Activated T-helper 1 cell treated with Interleukin-2 at 50 U/mL for 16 hours (primary cell): ENCODE data around the gene FCHO1.
"Not testable (repeated sequence)": the region's sequence is repeated elsewhere in the genome, so short reads cannot be mapped to it uniquely, and the experiment has no call there.

Experiments
- DNase-seq: peaks from one replicate; pipeline ENCODE4 v3.0.0-alpha.2; 2020; ENCODE audit warnings: low read depth

Gene FCHO1

GRCh38 chr19:17795495-17795856 is 44.2 kb downstream of the FCHO1 start:
- DNase-seq: no peak

GRCh38 chr19:17796013-17796837 is 44.9 kb downstream of the FCHO1 start:
- no peak for DNase-seq

- no peak for DNase-seq
These were observed 45.7 kb downstream of the FCHO1 start for GRCh38 chr19:17796838-17797423.

GRCh38 chr19:17797424-17798201 is 46.3 kb downstream of the FCHO1 start:
- DNase-seq: no peak

GRCh38 chr19:17798599-17798998 is 47.3 kb downstream of the FCHO1 start:
- DNase-seq: not testable (repeated sequence)

- no peak for DNase-seq
These were observed 51.0 kb downstream of the FCHO1 start for GRCh38 chr19:17802137-17802858.

GRCh38 chr19:17803264-17803896 is 52.1 kb downstream of the FCHO1 start:
- peak; percentile 42 for DNase-seq

GRCh38 chr19:17805427-17805826 is 54.1 kb downstream of the FCHO1 start:
- DNase-seq: no peak

- DNase-seq: no peak
These were observed 55.7 kb downstream of the FCHO1 start for GRCh38 chr19:17806945-17807344.

GRCh38 chr19:17807731-17808316 is 56.5 kb downstream of the FCHO1 start:
- DNase-seq: no peak

GRCh38 chr19:17811103-17811502 is 59.8 kb downstream of the FCHO1 start:
- DNase-seq: no peak

- DNase-seq: no peak
These were observed 60.4 kb downstream of the FCHO1 start for GRCh38 chr19:17811681-17812080.

- no peak for DNase-seq
These were observed 60.8 kb downstream of the FCHO1 start for GRCh38 chr19:17812099-17812498.

GRCh38 chr19:17817668-17818363 is 66.5 kb downstream of the FCHO1 start:
- DNase-seq: no peak

- DNase-seq: no peak
These were observed 69.9 kb downstream of the FCHO1 start, which contains the start of gene INSL3 for GRCh38 chr19:17821190-17821589. Gene INSL3, minus strand, starts transcription at chr19:17821519. Its CDS starts 13 bp downstream, at chr19:17821506.

- DNase-seq: no peak
These were observed 73.1 kb downstream of the FCHO1 start for GRCh38 chr19:17824339-17824738.

GRCh38 chr19:17826508-17827056 is 75.3 kb downstream of the FCHO1 start:
- no peak for DNase-seq

GRCh38 chr19:17829855-17830566 is 78.7 kb downstream of the FCHO1 start:
- DNase-seq: no peak

- no peak for DNase-seq
These were observed 79.5 kb downstream of the FCHO1 start for GRCh38 chr19:17830567-17831418.
